CD14-positive monocyte (primary cell): ENCODE results near the gene EIF4E2. TPM values are rescaled to one million over a fixed set of nuclear protein-coding genes. Genes with fewer than 3 reads are reported as not detected.

Source experiments
- DNase-seq, 3 donors: peaks; one replicate each; pipeline ENCODE4 v3.0.0-alpha.2; 2011 to 2022
- H2AFZ ChIP-seq: 2 replicates; pipeline ENCODE4 v1.6.0; 2012; ENCODE audit warnings: mild to moderate bottlenecking, low read depth, low read length, inconsistent platforms; ENCODE audit not compliant: insufficient read depth, poor library complexity, severe bottlenecking
- H3K27ac ChIP-seq, 2 donors: 1 replicate in 1 of 2; 2 replicates in 1 of 2; pipeline ENCODE4 v1.5.1; 2012 to 2013; ENCODE audit warnings: low read length in 2 of 2, control low read depth in 1 of 2, inconsistent platforms in 1 of 2, low read depth in 1 of 2, mild to moderate bottlenecking in 1 of 2
- H3K27me3 ChIP-seq, 2 donors: one replicate each; pipeline versions ENCODE4 v1.6.0 to v1.6.1; 2011 to 2013; ENCODE audit warnings: low read length in 2 of 2; ENCODE audit not compliant: control insufficient read depth in 2 of 2, insufficient read depth in 2 of 2
- H3K36me3 ChIP-seq, 2 donors: replicated peaks in 1 of 2; 1 replicate in 1 of 2; 2 replicates in 1 of 2; pipeline versions ENCODE4 v1.5.1 to v1.6.1; 2012 to 2013; ENCODE audit warnings: low read length in 2 of 2, control low read depth in 1 of 2, inconsistent platforms in 1 of 2, mild to moderate bottlenecking in 1 of 2; ENCODE audit not compliant: insufficient read depth in 2 of 2, control insufficient read depth in 1 of 2
- H3K4me1 ChIP-seq, 2 donors: 1 replicate in 1 of 2; 2 replicates in 1 of 2; pipeline versions ENCODE4 v1.5.1 to v1.6.1; 2012 to 2013; ENCODE audit warnings: low read length in 2 of 2, control low read depth in 1 of 2, inconsistent platforms in 1 of 2, mild to moderate bottlenecking in 1 of 2, moderate library complexity in 1 of 2; ENCODE audit not compliant: insufficient read depth in 2 of 2, control insufficient read depth in 1 of 2
- H3K4me2 ChIP-seq: replicated peaks from 2 replicates; pipeline ENCODE3; 2012; ENCODE audit warnings: low read length, moderate library complexity, mild to moderate bottlenecking; ENCODE audit not compliant: poor library complexity, severe bottlenecking; ENCODE audit errors: extremely low read depth
- H3K4me3 ChIP-seq, 3 experiments: fragments of 200-600 bp in 1 of 3; sonication (generic) in 1 of 3; replicated peaks in 1 of 3; 1 replicate in 2 of 3; 2 replicates in 1 of 3; pipeline ENCODE4 v1.5.1; 2011 to 2013; ENCODE audit warnings: low read length in 3 of 3, mild to moderate bottlenecking in 3 of 3, control low read depth in 2 of 3, low read depth in 2 of 3, inconsistent platforms in 1 of 3, moderate library complexity in 1 of 3
- H3K79me2 ChIP-seq: 2 replicates; pipeline ENCODE4 v1.6.0; 2012; ENCODE audit warnings: mild to moderate bottlenecking, control low read depth, inconsistent platforms, low read length, moderate library complexity; ENCODE audit not compliant: insufficient read depth
- H3K9ac ChIP-seq: 2 replicates; pipeline ENCODE4 v1.6.0; 2017; ENCODE audit warnings: low read length, mild to moderate bottlenecking; ENCODE audit not compliant: insufficient read depth, poor library complexity, severe bottlenecking
- H3K9me3 ChIP-seq, 2 donors: replicated peaks in 1 of 2; 1 replicate in 1 of 2; 2 replicates in 1 of 2; pipeline versions ENCODE4 v1.5.1 to v1.6.1; 2012 to 2013; ENCODE audit warnings: low read length in 2 of 2, control low read depth in 1 of 2; ENCODE audit not compliant: control insufficient read depth in 1 of 2, insufficient read depth in 1 of 2
- H4K20me1 ChIP-seq: 2 replicates; pipeline ENCODE4 v1.6.0; 2012; ENCODE audit warnings: mild to moderate bottlenecking, low read length, control low read depth, moderate library complexity; ENCODE audit not compliant: insufficient read depth
- H3K27ac Mint-ChIP-seq, 7 donors: one replicate each; pipeline ENCODE4 v1.8.0; 2020; ENCODE audit warnings: mild to moderate bottlenecking in 7 of 7, mixed read lengths in 7 of 7, moderate library complexity in 6 of 7, inconsistent platforms in 2 of 7
- H3K27me3 Mint-ChIP-seq, 3 donors: one replicate each; pipeline ENCODE4 v1.8.0; 2021 to 2022; ENCODE audit warnings: low read depth in 3 of 3, mild to moderate bottlenecking in 3 of 3, mixed read lengths in 3 of 3, moderate library complexity in 3 of 3, inconsistent platforms in 1 of 3
- H3K36me3 Mint-ChIP-seq, 2 donors: one replicate each; pipeline ENCODE4 v1.8.0; 2020; ENCODE audit warnings: mixed read lengths in 2 of 2, inconsistent platforms in 1 of 2, mild to moderate bottlenecking in 1 of 2
- H3K4me1 Mint-ChIP-seq: one replicate; pipeline ENCODE4 v1.8.0; 2020; ENCODE audit warnings: mild to moderate bottlenecking, mixed read lengths
- H3K4me3 Mint-ChIP-seq, 2 donors: one replicate each; pipeline ENCODE4 v1.8.0; 2020; ENCODE audit warnings: mild to moderate bottlenecking in 2 of 2, mixed read lengths in 2 of 2, moderate library complexity in 1 of 2
- H3K9me3 Mint-ChIP-seq, 7 donors: one replicate each; pipeline ENCODE4 v1.8.0; 2020 to 2022; ENCODE audit warnings: mixed read lengths in 7 of 7, mild to moderate bottlenecking in 6 of 7, moderate library complexity in 6 of 7, inconsistent platforms in 2 of 7
- WGBS: methylation state at CpG from one replicate; pipeline ENCODE4 v1.1.5; 2013; ENCODE audit warnings: missing lambda C conversion rate; ENCODE audit not compliant: insufficient coverage; 5-methylcytosine and 5-hydroxymethylcytosine counted together
- intact Hi-C, 2 donors: fragments of 100-400 bp; cut with micrococcal nuclease; formaldehyde crosslinking; loops; one replicate each; pipeline versions ENCODE4 v1.15.0 to v1.15.1; 2023
- polyA plus RNA-seq, 3 donors: library from polyadenylated mRNA; depleted of rRNA in 1 of 3; unstranded in 2 of 3; stranded (reverse) in 1 of 3; fragments of 300-500 nt in 2 of 3; fragments of >200 nt in 1 of 3; fragmentation: Illumina TruSeq in 2 of 3; gene quantifications; 1 replicate in 2 of 3; 2 replicates in 1 of 3; pipeline ENCODE4 v1.2.3, GENCODE V29; 2012 to 2021
- TF ChIP-seq, protein P1 (sequence below): fragments of 200-600 bp; IDR thresholded peaks from one replicate; pipeline ENCODE4 v1.8.0; 2022; ENCODE audit warnings: antibody characterized with exemption, mild to moderate bottlenecking

The EIF4E2 gene
- polyA plus RNA-seq, 3 donors = 67.2 to 213 (median 188) TPM

DNA sequence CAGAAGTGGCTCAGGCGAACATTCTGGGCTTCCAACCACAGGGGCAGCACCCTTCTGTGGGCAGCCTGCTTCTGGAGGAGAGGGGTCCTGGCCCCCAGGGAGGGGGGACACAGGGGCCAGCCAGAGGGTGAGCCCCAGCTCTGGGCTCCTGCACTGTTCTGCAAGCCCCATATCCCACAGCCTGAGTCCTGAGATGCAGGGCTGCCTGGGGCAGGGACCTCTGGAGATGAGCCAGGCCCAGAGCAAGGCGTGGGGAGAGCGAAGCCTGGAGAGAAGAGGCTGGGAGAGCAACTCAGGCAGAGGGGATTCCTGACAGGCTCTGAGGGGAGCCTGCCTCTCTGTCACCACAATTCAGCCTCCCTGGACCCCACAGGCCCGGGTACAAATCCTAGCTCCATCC is 43.8 kb upstream of the EIF4E2 start:
- no peak overlapping the region for H3K27ac Mint-ChIP-seq
- no peaks in the 10 kb centered on the region for H4K20me1 ChIP-seq
- H3K9ac ChIP-seq = no peak overlapping the region
- DNase-seq = no peak
- H3K4me2 ChIP-seq = no peak overlapping the region
- peaks cover 40 to 61% (median 56%) of the 10 kb centered on the region in 3 donors for H3K27me3 Mint-ChIP-seq
- no peak overlapping the region for H3K27ac ChIP-seq
- no peaks in the 10 kb centered on the region for H3K36me3 ChIP-seq
- H3K4me3 ChIP-seq = no peak overlapping the region
- H3K27me3 ChIP-seq = peaks cover 15 to 30% of the 10 kb centered on the region in 2 donors
- H3K9me3 Mint-ChIP-seq = peaks cover 0 to 6% (median 3%) of the 10 kb centered on the region in 7 donors
- peaks cover 2% of the 10 kb centered on the region for H3K4me1 Mint-ChIP-seq
- no peaks in the 10 kb centered on the region for H3K4me1 ChIP-seq
- intact Hi-C loops = no loop called here
- H3K4me3 Mint-ChIP-seq = no peak overlapping the region
- no peaks in the 10 kb centered on the region for H3K79me2 ChIP-seq
- no peaks in the 10 kb centered on the region for H3K36me3 Mint-ChIP-seq
- H3K9me3 ChIP-seq = peaks cover 0 to 11% of the 10 kb centered on the region in 2 donors
- TF ChIP-seq, protein P1, sequence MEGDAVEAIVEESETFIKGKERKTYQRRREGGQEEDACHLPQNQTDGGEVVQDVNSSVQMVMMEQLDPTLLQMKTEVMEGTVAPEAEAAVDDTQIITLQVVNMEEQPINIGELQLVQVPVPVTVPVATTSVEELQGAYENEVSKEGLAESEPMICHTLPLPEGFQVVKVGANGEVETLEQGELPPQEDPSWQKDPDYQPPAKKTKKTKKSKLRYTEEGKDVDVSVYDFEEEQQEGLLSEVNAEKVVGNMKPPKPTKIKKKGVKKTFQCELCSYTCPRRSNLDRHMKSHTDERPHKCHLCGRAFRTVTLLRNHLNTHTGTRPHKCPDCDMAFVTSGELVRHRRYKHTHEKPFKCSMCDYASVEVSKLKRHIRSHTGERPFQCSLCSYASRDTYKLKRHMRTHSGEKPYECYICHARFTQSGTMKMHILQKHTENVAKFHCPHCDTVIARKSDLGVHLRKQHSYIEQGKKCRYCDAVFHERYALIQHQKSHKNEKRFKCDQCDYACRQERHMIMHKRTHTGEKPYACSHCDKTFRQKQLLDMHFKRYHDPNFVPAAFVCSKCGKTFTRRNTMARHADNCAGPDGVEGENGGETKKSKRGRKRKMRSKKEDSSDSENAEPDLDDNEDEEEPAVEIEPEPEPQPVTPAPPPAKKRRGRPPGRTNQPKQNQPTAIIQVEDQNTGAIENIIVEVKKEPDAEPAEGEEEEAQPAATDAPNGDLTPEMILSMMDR = no peak
- H2AFZ ChIP-seq = no peak overlapping the region
- 83% methylated on average over 2 of the region's 4 CpGs for WGBS

DNA sequence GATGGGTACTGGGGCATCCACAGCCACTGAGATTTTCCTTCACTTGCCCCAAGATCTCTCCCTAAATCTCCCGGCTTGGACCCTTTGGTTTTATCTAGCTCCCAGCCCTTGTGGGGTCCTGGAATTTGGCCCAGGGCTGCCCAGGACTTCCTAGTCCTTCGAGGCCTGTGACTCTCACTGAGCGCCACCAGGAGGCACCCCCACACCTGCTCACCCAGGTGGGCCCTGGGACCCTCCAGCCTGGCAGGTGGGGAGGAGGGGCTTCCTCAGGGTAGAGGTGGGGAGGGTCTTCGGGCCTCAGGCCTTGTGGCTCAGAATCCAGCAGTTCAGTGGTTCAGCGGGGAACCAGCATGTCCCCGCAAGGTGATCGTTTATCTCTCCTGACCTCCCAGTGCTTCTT is 42.2 kb upstream of the EIF4E2 start:
- Histone ChIP-seq H3K27me3 (peaks cover 15 to 20% of the 10 kb centered on the region in 2 donors), H3K4me1 (no peaks in the 10 kb centered on the region), H2AFZ (no peak overlapping the region), H3K9me3 (peaks cover 0 to 11% of the 10 kb centered on the region in 2 donors), H3K27ac (no peak overlapping the region), H3K9ac (no peak overlapping the region), H3K79me2 (no peaks in the 10 kb centered on the region), H4K20me1 (no peaks in the 10 kb centered on the region), H3K4me2 (no peak overlapping the region), H3K36me3 (no peaks in the 10 kb centered on the region), H3K4me3 (no peak overlapping the region)
- TF ChIP-seq, protein P1 = no peak
- Mint-ChIP-seq H3K9me3 (peaks cover 0 to 4% (median 0%) of the 10 kb centered on the region in 7 donors), H3K4me3 (no peak overlapping the region), H3K27ac (no peak overlapping the region), H3K27me3 (peaks cover 30 to 47% (median 40%) of the 10 kb centered on the region in 3 donors), H3K36me3 (no peaks in the 10 kb centered on the region), H3K4me1 (no peaks in the 10 kb centered on the region)
- intact Hi-C loops = no loop called here
- whole genome bisulfite sequencing = 90% methylated on average over 4 of the region's 7 CpGs
- DNase-seq = no peak
